HepG2 (cell line): Measurements from ENCODE around the gene HMCN1.

ENCODE experiments used
- EP300 ChIP-seq, 3 experiments: sonication (generic) in 1 of 3; formaldehyde crosslinking in 1 of 3; IDR thresholded peaks; 2 replicates each; pipeline versions ENCODE4 v1.5.1 to v1.6.1; 2011 to 2020; ENCODE audit warnings: low read depth in 2 of 3, low read length in 2 of 3, borderline replicate concordance in 1 of 3, improper control_type of control experiment in 1 of 3, mild to moderate bottlenecking in 1 of 3, missing genetic modification reagents in 1 of 3, moderate library complexity in 1 of 3
- FOXJ3 ChIP-seq: sonication (generic); formaldehyde crosslinking; IDR thresholded peaks from 2 replicates; pipeline ENCODE4 v1.4.0; 2020; ENCODE audit warnings: missing genetic modification reagents, mild to moderate bottlenecking, borderline replicate concordance
- GABPA ChIP-seq, 2 experiments: IDR thresholded peaks; 2 replicates each; pipeline ENCODE4 v1.6.1; 2011 to 2016; ENCODE audit warnings: low read depth in 2 of 2, low read length in 1 of 2, missing biosample characterization in 1 of 2, missing genetic modification characterization in 1 of 2
- KDM5A ChIP-seq: fragments of 200-600 bp; sonication (generic); IDR thresholded peaks from 2 replicates; pipeline ENCODE4 v1.7.0; 2018; ENCODE audit warnings: antibody characterized with exemption, mild to moderate bottlenecking, low read length, borderline replicate concordance
- MYC ChIP-seq: sonication (generic); formaldehyde crosslinking; IDR thresholded peaks from 2 replicates; pipeline ENCODE4 v1.9.0; 2021; ENCODE audit warnings: missing genetic modification reagents, borderline replicate concordance
- SIN3A ChIP-seq: IDR thresholded peaks from 2 replicates; pipeline ENCODE4 v1.6.1; 2011; ENCODE audit warnings: low read depth, mild to moderate bottlenecking, control low read depth, low read length, borderline replicate concordance
- SUZ12 ChIP-seq: fragments of 150-350 bp; IDR thresholded peaks from 2 replicates; pipeline ENCODE4 v1.6.1; 2014; ENCODE audit warnings: low read depth, low read length
- ZNF747 ChIP-seq: sonication (generic); formaldehyde crosslinking; IDR thresholded peaks from 2 replicates; pipeline ENCODE4 v1.8.1; 2023; ENCODE audit warnings: missing genetic modification reagents, mild to moderate bottlenecking, borderline replicate concordance
- ZNF773 ChIP-seq: sonication (generic); formaldehyde crosslinking; IDR thresholded peaks from 2 replicates; pipeline ENCODE4 v1.4.0; 2020; ENCODE audit warnings: missing genetic modification reagents, borderline replicate concordance
- TF ChIP-seq, protein P1 (sequence below): IDR thresholded peaks from 2 replicates; pipeline ENCODE4 v1.6.1; 2012; ENCODE audit warnings: inconsistent platforms
- TF ChIP-seq, protein P2 (sequence below): sonication (generic); formaldehyde crosslinking; IDR thresholded peaks from 2 replicates; pipeline ENCODE4 v1.8.1; 2023; ENCODE audit warnings: mild to moderate bottlenecking, missing genetic modification reagents
- TF ChIP-seq, protein P3 (sequence below): sonication (generic); formaldehyde crosslinking; IDR thresholded peaks from 2 replicates; pipeline ENCODE4 v1.9.0; 2021; ENCODE audit warnings: missing genetic modification reagents, borderline replicate concordance

- TF ChIP-seq MYC (CRISPR knock-in tag), result no peak
- TF ChIP-seq, protein P1, sequence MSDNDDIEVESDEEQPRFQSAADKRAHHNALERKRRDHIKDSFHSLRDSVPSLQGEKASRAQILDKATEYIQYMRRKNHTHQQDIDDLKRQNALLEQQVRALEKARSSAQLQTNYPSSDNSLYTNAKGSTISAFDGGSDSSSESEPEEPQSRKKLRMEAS, result no peak
- no peak for TF ChIP-seq SUZ12
- no peak for TF ChIP-seq ZNF773 (CRISPR knock-in tag)
- TF ChIP-seq, protein P2, sequence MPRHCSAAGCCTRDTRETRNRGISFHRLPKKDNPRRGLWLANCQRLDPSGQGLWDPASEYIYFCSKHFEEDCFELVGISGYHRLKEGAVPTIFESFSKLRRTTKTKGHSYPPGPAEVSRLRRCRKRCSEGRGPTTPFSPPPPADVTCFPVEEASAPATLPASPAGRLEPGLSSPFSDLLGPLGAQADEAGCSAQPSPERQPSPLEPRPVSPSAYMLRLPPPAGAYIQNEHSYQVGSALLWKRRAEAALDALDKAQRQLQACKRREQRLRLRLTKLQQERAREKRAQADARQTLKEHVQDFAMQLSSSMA (CRISPR knock-in tag), result no peak
- no peak for TF ChIP-seq ZNF747 (CRISPR knock-in tag)
- TF ChIP-seq, protein P3, sequence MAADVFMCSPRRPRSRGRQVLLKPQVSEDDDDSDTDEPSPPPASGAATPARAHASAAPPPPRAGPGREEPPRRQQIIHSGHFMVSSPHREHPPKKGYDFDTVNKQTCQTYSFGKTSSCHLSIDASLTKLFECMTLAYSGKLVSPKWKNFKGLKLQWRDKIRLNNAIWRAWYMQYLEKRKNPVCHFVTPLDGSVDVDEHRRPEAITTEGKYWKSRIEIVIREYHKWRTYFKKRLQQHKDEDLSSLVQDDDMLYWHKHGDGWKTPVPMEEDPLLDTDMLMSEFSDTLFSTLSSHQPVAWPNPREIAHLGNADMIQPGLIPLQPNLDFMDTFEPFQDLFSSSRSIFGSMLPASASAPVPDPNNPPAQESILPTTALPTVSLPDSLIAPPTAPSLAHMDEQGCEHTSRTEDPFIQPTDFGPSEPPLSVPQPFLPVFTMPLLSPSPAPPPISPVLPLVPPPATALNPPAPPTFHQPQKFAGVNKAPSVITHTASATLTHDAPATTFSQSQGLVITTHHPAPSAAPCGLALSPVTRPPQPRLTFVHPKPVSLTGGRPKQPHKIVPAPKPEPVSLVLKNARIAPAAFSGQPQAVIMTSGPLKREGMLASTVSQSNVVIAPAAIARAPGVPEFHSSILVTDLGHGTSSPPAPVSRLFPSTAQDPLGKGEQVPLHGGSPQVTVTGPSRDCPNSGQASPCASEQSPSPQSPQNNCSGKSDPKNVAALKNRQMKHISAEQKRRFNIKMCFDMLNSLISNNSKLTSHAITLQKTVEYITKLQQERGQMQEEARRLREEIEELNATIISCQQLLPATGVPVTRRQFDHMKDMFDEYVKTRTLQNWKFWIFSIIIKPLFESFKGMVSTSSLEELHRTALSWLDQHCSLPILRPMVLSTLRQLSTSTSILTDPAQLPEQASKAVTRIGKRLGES, result no peak
- no peak for TF ChIP-seq EP300 (IDR thresholded peaks at IDR 0.05; ENCODE audit: low read depth in 2 of 2, low read length in 2 of 2)
- no peak for TF ChIP-seq EP300 (CRISPR knock-in tag; IDR thresholded peaks at IDR 0.05; ENCODE audit: borderline replicate concordance)
- no peak for TF ChIP-seq FOXJ3 (CRISPR knock-in tag)
- no peak for TF ChIP-seq KDM5A
- TF ChIP-seq SIN3A, result no peak
- TF ChIP-seq GABPA (IDR thresholded peaks at IDR 0.05; ENCODE audit: low read depth, low read length), result no peak
- TF ChIP-seq GABPA (CRISPR knock-in tag; IDR thresholded peaks at IDR 0.05; ENCODE audit: low read depth), result no peak
Observed at GRCh38 chr1:185704181-185704580, 30.0 kb upstream of the HMCN1 start.
